ENCODE measurements around the gene GTF2E1.

GRCh38 chr3:120796976-120797375 lies 54.4 kb downstream of the GTF2E1 start:
- TF ChIP-seq CTCF (IDR thresholded peaks at IDR 0.05) (no peak), POLR2A (IDR thresholded peaks at IDR 0.05) (no peak), POLR2AphosphoS5 (IDR thresholded peaks at IDR 0.05) (no peak)
